ENCODE data around the gene ZNF358.

ZNF358 gene

GRCh38 chr19:7509625-7510024, 6.3 kb upstream of the ZNF358 start:
- no peak for DNase-seq (ENCODE audit: extremely low read depth, insufficient read length)
- H3K27me3 ChIP-seq (replicated peaks; ENCODE audit: control insufficient read depth, insufficient read depth, low read length), result no peaks in the 10 kb centered on the region
- no peak overlapping the region for H3K4me3 ChIP-seq (replicated peaks; ENCODE audit: low read depth, low read length)
- H3K36me3 ChIP-seq (ENCODE audit: control insufficient read depth, insufficient read depth, low read length), result no peaks in the 10 kb centered on the region
- no peak for TF ChIP-seq CTCF (IDR thresholded peaks at IDR 0.05; ENCODE audit: insufficient read depth, low read length, poor library complexity, severe bottlenecking)

- peaks cover 2% of the 10 kb centered on the region for H3K27me3 ChIP-seq (replicated peaks; ENCODE audit: control insufficient read depth, insufficient read depth, low read length)
- no peak for TF ChIP-seq CTCF (IDR thresholded peaks at IDR 0.05; ENCODE audit: insufficient read depth, low read length, poor library complexity, severe bottlenecking)
Observed at GRCh38 chr19:7512400-7512851, 3.5 kb upstream of the ZNF358 start.

GRCh38 chr19:7513809-7514642, 1.9 kb upstream of the ZNF358 start:
- Histone ChIP-seq H3K4me3 (replicated peaks; ENCODE audit: low read depth, low read length) (no peak overlapping the region), H3K36me3 (ENCODE audit: control insufficient read depth, insufficient read depth, low read length) (no peaks in the 10 kb centered on the region), H3K27me3 (replicated peaks; ENCODE audit: control insufficient read depth, insufficient read depth, low read length) (peaks cover 2% of the 10 kb centered on the region)
- TF ChIP-seq CTCF (IDR thresholded peaks at IDR 0.05; ENCODE audit: insufficient read depth, low read length, poor library complexity, severe bottlenecking), result no peak
- DNase-seq (ENCODE audit: extremely low read depth, insufficient read length), result no peak

More at GRCh38 chr19:7512400-7512851, 3.5 kb upstream of the ZNF358 start:
- H3K36me3 ChIP-seq (ENCODE audit: control insufficient read depth, insufficient read depth, low read length), result no peaks in the 10 kb centered on the region
- no peak overlapping the region for H3K4me3 ChIP-seq (replicated peaks; ENCODE audit: low read depth, low read length)
- no peak for DNase-seq (ENCODE audit: extremely low read depth, insufficient read length)

- no peak for DNase-seq (ENCODE audit: extremely low read depth, insufficient read length)
- H3K27me3 ChIP-seq (replicated peaks; ENCODE audit: control insufficient read depth, insufficient read depth, low read length), result peaks cover 2% of the 10 kb centered on the region
- no peak overlapping the region for H3K4me3 ChIP-seq (replicated peaks; ENCODE audit: low read depth, low read length)
- H3K36me3 ChIP-seq (ENCODE audit: control insufficient read depth, insufficient read depth, low read length), result no peaks in the 10 kb centered on the region
- TF ChIP-seq CTCF (IDR thresholded peaks at IDR 0.05; ENCODE audit: insufficient read depth, low read length, poor library complexity, severe bottlenecking), result no peak
Observed at GRCh38 chr19:7515110-7515644, 726 bp upstream of the ZNF358 start.

GRCh38 chr19:7516333-7516732, 430 bp downstream of the ZNF358 start:
- DNase-seq (ENCODE audit: extremely low read depth, insufficient read length), result no peak
- H3K4me3 ChIP-seq (replicated peaks; ENCODE audit: low read depth, low read length), result peak overlapping the region; percentile 12; the same call in 1 of the 2 replicates
- H3K36me3 ChIP-seq (ENCODE audit: control insufficient read depth, insufficient read depth, low read length), result no peaks in the 10 kb centered on the region
- TF ChIP-seq CTCF (IDR thresholded peaks at IDR 0.05; ENCODE audit: insufficient read depth, low read length, poor library complexity, severe bottlenecking), result no peak
- H3K27me3 ChIP-seq (replicated peaks; ENCODE audit: control insufficient read depth, insufficient read depth, low read length), result peaks cover 2% of the 10 kb centered on the region

Data from GM06990 (cell line).